OCI-M2 (cell line): Measurements from ENCODE around the gene CCDC57.

ENCODE experiments used
- DNase-seq: peaks from one replicate; lab custom pipeline; 2025; ENCODE audit not compliant: unreplicated experiment; lab: John Stamatoyannopoulos, UW

Gene CCDC57

GRCh38 chr17:82064433-82065192 is 148.0 kb downstream of the CCDC57 start:
- DNase-seq = no peak

GRCh38 chr17:82063424-82064415 is 148.9 kb downstream of the CCDC57 start:
- no peak for DNase-seq

GRCh38 chr17:82062984-82063368 is 149.7 kb downstream of the CCDC57 start:
- no peak for DNase-seq

- no peak for DNase-seq
These were observed 150.3 kb downstream of the CCDC57 start for GRCh38 chr17:82062076-82062983.

- no peak for DNase-seq
These were observed 151.4 kb downstream of the CCDC57 start for GRCh38 chr17:82061047-82061925.

GRCh38 chr17:82060614-82061013 is 152.0 kb downstream of the CCDC57 start:
- DNase-seq = no peak

- no peak for DNase-seq
These were observed 152.7 kb downstream of the CCDC57 start for GRCh38 chr17:82060001-82060380.

- no peak for DNase-seq
These were observed 153.2 kb downstream of the CCDC57 start for GRCh38 chr17:82059272-82060000.

GRCh38 chr17:82058855-82059249 is 153.8 kb downstream of the CCDC57 start:
- no peak for DNase-seq

- DNase-seq = no peak
These were observed 154.3 kb downstream of the CCDC57 start for GRCh38 chr17:82058230-82058854.

- DNase-seq = no peak
These were observed 155.7 kb downstream of the CCDC57 start for GRCh38 chr17:82056729-82057621.

- DNase-seq = no peak
These were observed 156.5 kb downstream of the CCDC57 start for GRCh38 chr17:82055965-82056728.

- DNase-seq = no peak
These were observed 157.3 kb downstream of the CCDC57 start for GRCh38 chr17:82055023-82055964.

- no peak for DNase-seq
These were observed 158.2 kb downstream of the CCDC57 start for GRCh38 chr17:82054351-82055022.

GRCh38 chr17:82053556-82054263 is 158.9 kb downstream of the CCDC57 start:
- no peak for DNase-seq
